ENCODE results near the gene ARSB. TPM values are rescaled to one million over a fixed set of nuclear protein-coding genes. Genes with fewer than 3 reads are reported as not detected.
A peak's percentile ranks its signal among the peaks of the same experiment; 100 is the strongest.

Gene ARSB
- total and polyA plus RNA-seq, 2 donors (not counting 1 experiment from before 2014, with no cell fraction given): 4.6 to 9.8 TPM

DNA sequence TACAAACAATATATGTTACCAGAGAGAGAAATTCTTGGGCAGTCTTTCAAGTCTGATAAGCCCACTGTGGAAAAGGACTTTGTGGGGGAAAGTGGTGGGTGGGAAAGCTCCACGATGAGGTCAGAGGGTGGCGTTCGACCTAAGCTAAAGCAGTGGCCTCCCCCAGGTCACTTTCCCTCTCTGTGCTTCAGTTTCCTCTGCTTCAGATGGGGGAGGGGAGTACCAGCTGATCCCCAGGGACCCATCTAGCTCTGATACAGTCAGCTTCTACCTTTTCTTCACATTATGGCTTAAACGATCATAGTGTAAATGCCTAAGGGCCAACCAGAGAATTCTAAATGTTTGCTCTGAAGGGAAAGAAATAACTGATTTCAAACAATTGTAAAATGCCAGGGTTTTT lies 36.6 kb upstream of the ARSB start:
- Histone ChIP-seq H3K27me3 (replicated peaks in 1 of 4; ENCODE audit: control extremely low read depth in 1 of 4, control insufficient read depth in 3 of 4, insufficient read depth in 4 of 4, low read length in 3 of 4) (peaks cover 0 to 10% (median 10%) of the 10 kb centered on the region in 4 experiments), H3K4me2 (replicated peaks; ENCODE audit: low read depth, low read length, poor library complexity, severe bottlenecking) (no peak overlapping the region), H3K9me3 (ENCODE audit: control extremely low read depth in 1 of 3, control insufficient read depth in 2 of 3, insufficient read depth in 1 of 3, low read length in 2 of 3) (no peaks in the 10 kb centered on the region), H3K79me2 (ENCODE audit: control insufficient read depth, insufficient read depth, low read length) (no peaks in the 10 kb centered on the region), H3K4me3 (ENCODE audit: control extremely low read depth in 1 of 5, extremely low read depth in 1 of 5, insufficient read depth in 1 of 5, low read depth in 2 of 5, low read length in 4 of 5) (no peak overlapping the region), H3K36me3 (replicated peaks in 1 of 2; ENCODE audit: control extremely low read depth in 1 of 2, control insufficient read depth in 1 of 2, extremely low read depth in 1 of 2, insufficient read depth in 2 of 2, low read length in 1 of 2) (no peaks in the 10 kb centered on the region), H4K20me1 (ENCODE audit: control insufficient read depth, insufficient read depth, low read length, poor library complexity, severe bottlenecking) (no peaks in the 10 kb centered on the region), H3K9ac (ENCODE audit: low read length) (no peak overlapping the region), H3K27ac (ENCODE audit: low read length in 2 of 2) (no peak overlapping the region), H2AFZ (ENCODE audit: insufficient read depth, low read depth, low read length, poor library complexity, severe bottlenecking) (no peak overlapping the region), H3K4me1 (ENCODE audit: control insufficient read depth in 2 of 2, insufficient read depth in 2 of 2, low read length in 2 of 2) (peaks cover 6 to 12% of the 10 kb centered on the region in 2 donors)
- intact Hi-C loops (cut with micrococcal nuclease): loop anchor here (1.0 to 10.0 kb wide), 4 partner anchors 37 to 513 kb away; partner anchors contain the start of gene ARSB
- peaks cover 61% of the 10 kb centered on the region for H3K27me3 Mint-ChIP-seq
- POLR2A ChIA-PET: no interaction called here
- H3K4me3 Mint-ChIP-seq: no peak overlapping the region
- CTCF ChIA-PET: interaction anchor here (0.6 to 7.4 kb wide), 17 partner anchors 9 to 834 kb away, joined by 3 to 85 read pairs (median 4); partner anchors contain the start of gene ARSB
- TF ChIP-seq, protein P1, sequence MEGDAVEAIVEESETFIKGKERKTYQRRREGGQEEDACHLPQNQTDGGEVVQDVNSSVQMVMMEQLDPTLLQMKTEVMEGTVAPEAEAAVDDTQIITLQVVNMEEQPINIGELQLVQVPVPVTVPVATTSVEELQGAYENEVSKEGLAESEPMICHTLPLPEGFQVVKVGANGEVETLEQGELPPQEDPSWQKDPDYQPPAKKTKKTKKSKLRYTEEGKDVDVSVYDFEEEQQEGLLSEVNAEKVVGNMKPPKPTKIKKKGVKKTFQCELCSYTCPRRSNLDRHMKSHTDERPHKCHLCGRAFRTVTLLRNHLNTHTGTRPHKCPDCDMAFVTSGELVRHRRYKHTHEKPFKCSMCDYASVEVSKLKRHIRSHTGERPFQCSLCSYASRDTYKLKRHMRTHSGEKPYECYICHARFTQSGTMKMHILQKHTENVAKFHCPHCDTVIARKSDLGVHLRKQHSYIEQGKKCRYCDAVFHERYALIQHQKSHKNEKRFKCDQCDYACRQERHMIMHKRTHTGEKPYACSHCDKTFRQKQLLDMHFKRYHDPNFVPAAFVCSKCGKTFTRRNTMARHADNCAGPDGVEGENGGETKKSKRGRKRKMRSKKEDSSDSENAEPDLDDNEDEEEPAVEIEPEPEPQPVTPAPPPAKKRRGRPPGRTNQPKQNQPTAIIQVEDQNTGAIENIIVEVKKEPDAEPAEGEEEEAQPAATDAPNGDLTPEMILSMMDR (IDR thresholded peaks at IDR 0.05): no peak
- TF ChIP-seq EZH2 (IDR thresholded peaks at IDR 0.05; ENCODE audit: borderline replicate concordance, insufficient read depth, low read depth, low read length, poor library complexity, severe bottlenecking): no peak
- H3K9me3 Mint-ChIP-seq (ENCODE audit: insufficient read depth): no peaks in the 10 kb centered on the region
- H3K27ac Mint-ChIP-seq: no peak overlapping the region
- WGBS (ENCODE audit: insufficient coverage): no CpG with 5 or more reads among the region's 4 CpGs
- DNase-seq (no peak), ATAC-seq (ENCODE audit: low read depth) (no peak)
- H3K4me1 Mint-ChIP-seq: peaks cover 8% of the 10 kb centered on the region

DNA sequence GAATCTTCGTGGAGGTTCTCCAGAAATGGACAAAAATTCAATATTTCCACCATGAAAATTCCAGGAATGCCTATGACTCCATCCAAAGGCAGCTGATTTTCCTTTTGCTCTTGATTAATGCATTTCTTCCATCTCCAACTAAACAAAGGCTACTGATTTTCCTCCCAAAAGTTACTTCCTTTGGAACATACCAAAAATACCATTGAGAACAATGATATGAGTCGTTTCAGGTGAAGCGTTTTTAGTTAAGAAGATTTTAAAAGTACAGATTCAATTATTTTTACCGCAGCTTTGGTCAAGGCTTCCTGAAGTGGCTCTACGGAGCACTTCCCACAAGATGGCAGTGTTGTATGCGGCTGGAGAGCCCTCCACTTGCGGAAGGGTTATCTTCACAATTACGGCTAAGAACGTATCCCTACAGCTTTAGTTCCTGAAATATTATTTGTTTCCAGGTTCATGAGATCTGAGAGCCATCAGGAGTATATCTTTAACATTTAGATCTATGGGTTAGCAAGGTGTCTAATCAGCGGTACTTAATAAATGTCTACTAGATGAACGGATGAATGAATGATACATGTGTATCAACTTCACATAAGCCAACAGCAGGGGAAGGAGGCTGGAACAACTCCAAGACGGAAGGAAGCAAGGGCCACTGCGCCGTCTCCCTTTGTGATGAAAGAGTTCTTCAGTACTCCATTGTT lies 35.9 kb upstream of the ARSB start:
- TF ChIP-seq EZH2 (IDR thresholded peaks at IDR 0.05; ENCODE audit: borderline replicate concordance, insufficient read depth, low read depth, low read length, poor library complexity, severe bottlenecking): no peak
- TF ChIP-seq, protein P1 (IDR thresholded peaks at IDR 0.05): peak; percentile 78
- Mint-ChIP-seq H3K27me3 (peaks cover 56% of the 10 kb centered on the region), H3K9me3 (ENCODE audit: insufficient read depth) (no peaks in the 10 kb centered on the region), H3K4me3 (peak overlapping the region; percentile 14), H3K27ac (no peak overlapping the region), H3K4me1 (peaks cover 8% of the 10 kb centered on the region)
- Histone ChIP-seq H3K27me3 (replicated peaks in 1 of 4; ENCODE audit: control extremely low read depth in 1 of 4, control insufficient read depth in 3 of 4, insufficient read depth in 4 of 4, low read length in 3 of 4) (peaks cover 0 to 12% (median 10%) of the 10 kb centered on the region in 4 experiments), H3K4me2 (replicated peaks; ENCODE audit: low read depth, low read length, poor library complexity, severe bottlenecking) (peak overlapping the region; percentile 37), H3K79me2 (ENCODE audit: control insufficient read depth, insufficient read depth, low read length) (no peaks in the 10 kb centered on the region), H3K36me3 (replicated peaks in 1 of 2; ENCODE audit: control extremely low read depth in 1 of 2, control insufficient read depth in 1 of 2, extremely low read depth in 1 of 2, insufficient read depth in 2 of 2, low read length in 1 of 2) (no peaks in the 10 kb centered on the region), H3K9ac (ENCODE audit: low read length) (no peak overlapping the region), H3K9me3 (ENCODE audit: control extremely low read depth in 1 of 3, control insufficient read depth in 2 of 3, insufficient read depth in 1 of 3, low read length in 2 of 3) (no peaks in the 10 kb centered on the region), H3K4me3 (ENCODE audit: control extremely low read depth in 1 of 5, extremely low read depth in 1 of 5, insufficient read depth in 1 of 5, low read depth in 2 of 5, low read length in 4 of 5) (no peak overlapping the region), H2AFZ (ENCODE audit: insufficient read depth, low read depth, low read length, poor library complexity, severe bottlenecking) (peak overlapping the region; percentile 42), H3K27ac (ENCODE audit: low read length in 2 of 2) (no peak overlapping the region), H3K4me1 (ENCODE audit: control insufficient read depth in 2 of 2, insufficient read depth in 2 of 2, low read length in 2 of 2) (peaks cover 6 to 12% of the 10 kb centered on the region in 2 donors), H4K20me1 (ENCODE audit: control insufficient read depth, insufficient read depth, low read length, poor library complexity, severe bottlenecking) (no peaks in the 10 kb centered on the region)
- intact Hi-C loops (cut with micrococcal nuclease): loop anchor here (1.0 to 10.0 kb wide), 4 partner anchors 36 to 514 kb away; partner anchors contain the start of gene ARSB
- ATAC-seq (ENCODE audit: low read depth) (peak; percentile 28), DNase-seq (peak; percentile 58)
- ChIA-PET POLR2A (interaction anchor here (0.6 kb wide), 1 partner anchor 15 kb away, joined by 5 read pairs; no protein-coding TSS in a partner anchor), CTCF (interaction anchor here (0.7 to 7.4 kb wide), 20 partner anchors 9 to 1063 kb away, joined by 3 to 85 read pairs (median 4); partner anchors contain the start of gene ARSB)
- WGBS (ENCODE audit: insufficient coverage): 10% methylated on average over 2 of the region's 14 CpGs
